GM12875 (cell line): ENCODE measurements around the gene SPDL1.

Experiments used
- H3K4me3 ChIP-seq: one replicate; pipeline ENCODE4 v1.5.1; 2011; ENCODE audit warnings: low read depth, low read length, control low read depth
- CTCF ChIP-seq: IDR thresholded peaks from 2 replicates; pipeline ENCODE4 v1.5.1; 2011; ENCODE audit warnings: low read depth, mild to moderate bottlenecking, control low read depth, inconsistent platforms, low read length, moderate library complexity, borderline replicate concordance; ENCODE audit not compliant: insufficient read depth

Gene SPDL1

GRCh38 chr5:169569513-169569912 lies 14.1 kb upstream of the SPDL1 start:
- no peak overlapping the region for H3K4me3 ChIP-seq
- TF ChIP-seq CTCF, result no peak

- H3K4me3 ChIP-seq, result no peak overlapping the region
- no peak for TF ChIP-seq CTCF
Measured at GRCh38 chr5:169571355-169571754, 12.2 kb upstream of the SPDL1 start.

GRCh38 chr5:169574134-169574646 lies 9.4 kb upstream of the SPDL1 start:
- TF ChIP-seq CTCF, result no peak
- no peak overlapping the region for H3K4me3 ChIP-seq

- no peak overlapping the region for H3K4me3 ChIP-seq
- TF ChIP-seq CTCF, result no peak
Measured at GRCh38 chr5:169576181-169576598, 7.4 kb upstream of the SPDL1 start.

GRCh38 chr5:169577951-169578350 lies 5.6 kb upstream of the SPDL1 start:
- H3K4me3 ChIP-seq, result no peak overlapping the region
- TF ChIP-seq CTCF, result peak; percentile 32; the same call in 1 of the 2 replicates

GRCh38 chr5:169580964-169581363 lies 2.6 kb upstream of the SPDL1 start:
- H3K4me3 ChIP-seq, result no peak overlapping the region
- TF ChIP-seq CTCF, result no peak

GRCh38 chr5:169581580-169582227 lies 1.9 kb upstream of the SPDL1 start:
- no peak overlapping the region for H3K4me3 ChIP-seq
- peak; percentile 71; the same call in 1 of the 2 replicates for TF ChIP-seq CTCF
